WTC11 (cell line): ENCODE results near the gene FGD5. TPM values are rescaled to one million over a fixed set of nuclear protein-coding genes. Genes with fewer than 3 reads are reported as not detected.

Experiments
- ATAC-seq: fragments of 200-7000 bp; cut with Tn5 transposase; 2 replicates; pipeline ENCODE4 v1.10.0; 2021; ENCODE audit warnings: mild to moderate bottlenecking, moderate library complexity
- CTCF ChIA-PET: fragments of 300-600 bp; sonication (Branson Sonifier 250); formaldehyde crosslinking; loops from one replicate; lab custom pipeline; 2021; ENCODE audit warnings: antibody characterized with exemption; lab: Charles Lee
- POLR2A ChIA-PET: fragments of 350-600 bp; sonication (Branson Sonifier 250); formaldehyde crosslinking; loops from one replicate; lab custom pipeline; 2021; ENCODE audit warnings: antibody characterized with exemption; lab: Charles Lee
- DNase-seq: peaks from one replicate; pipeline ENCODE4 v3.0.0; 2021; ENCODE audit warnings: low spot score
- H3K27ac Mint-ChIP-seq: 2 replicates; pipeline ENCODE4 v1.8.0; 2021; ENCODE audit warnings: mixed read lengths
- H3K27me3 Mint-ChIP-seq: 2 replicates; pipeline ENCODE4 v1.8.0; 2021; ENCODE audit warnings: low read depth, mild to moderate bottlenecking, moderate library complexity, mixed read lengths
- H3K36me3 Mint-ChIP-seq: 2 replicates; pipeline ENCODE4 v1.8.0; 2021; ENCODE audit warnings: mixed read lengths
- H3K4me1 Mint-ChIP-seq: 2 replicates; pipeline ENCODE4 v1.8.0; 2022; ENCODE audit warnings: mixed read lengths
- H3K4me3 Mint-ChIP-seq: 2 replicates; pipeline ENCODE4 v1.8.0; 2021; ENCODE audit warnings: mild to moderate bottlenecking, moderate library complexity, mixed read lengths
- H3K9me3 Mint-ChIP-seq: 2 replicates; pipeline ENCODE4 v1.8.0; 2021; ENCODE audit warnings: mixed read lengths
- ATF1 ChIP-seq: sonication (generic); formaldehyde crosslinking; IDR thresholded peaks from 2 replicates; pipeline ENCODE4 v1.8.1; 2023; ENCODE audit warnings: mild to moderate bottlenecking, moderate library complexity, missing genetic modification reagents
- CBFB ChIP-seq: sonication (generic); formaldehyde crosslinking; IDR thresholded peaks from 2 replicates; pipeline ENCODE4 v1.8.1; 2022; ENCODE audit warnings: mild to moderate bottlenecking, low read depth, missing genetic modification reagents
- CREB1 ChIP-seq: sonication (generic); formaldehyde crosslinking; IDR thresholded peaks from 2 replicates; pipeline ENCODE4 v1.8.0; 2023; ENCODE audit warnings: mild to moderate bottlenecking, missing genetic modification reagents
- ELF4 ChIP-seq: sonication (generic); formaldehyde crosslinking; IDR thresholded peaks from 2 replicates; pipeline ENCODE4 v1.8.1; 2022; ENCODE audit warnings: low read depth, mild to moderate bottlenecking, moderate library complexity, missing genetic modification reagents
- EMX1 ChIP-seq: fragments of 250-450 bp; sonication (Bioruptor Pico); IDR thresholded peaks from 2 replicates; pipeline ENCODE4 v1.8.0; 2021; ENCODE audit warnings: mild to moderate bottlenecking
- ESRRA ChIP-seq: sonication (generic); formaldehyde crosslinking; IDR thresholded peaks from 2 replicates; pipeline ENCODE4 v1.8.1; 2022; ENCODE audit warnings: mild to moderate bottlenecking, missing genetic modification reagents, borderline replicate concordance
- ETV6 ChIP-seq: sonication (generic); formaldehyde crosslinking; IDR thresholded peaks from 2 replicates; pipeline ENCODE4 v1.8.1; 2022; ENCODE audit warnings: mild to moderate bottlenecking, missing genetic modification reagents
- FOXP1 ChIP-seq: sonication (generic); formaldehyde crosslinking; IDR thresholded peaks from 2 replicates; pipeline ENCODE4 v1.8.0; 2022; ENCODE audit warnings: missing genetic modification reagents, mild to moderate bottlenecking, moderate library complexity, borderline replicate concordance
- GABPB1 ChIP-seq: sonication (generic); formaldehyde crosslinking; IDR thresholded peaks from 2 replicates; pipeline ENCODE4 v1.8.1; 2023; ENCODE audit warnings: mild to moderate bottlenecking, missing genetic modification reagents
- MYBL2 ChIP-seq: sonication (generic); formaldehyde crosslinking; IDR thresholded peaks from 2 replicates; pipeline ENCODE4 v1.8.1; 2023; ENCODE audit warnings: mild to moderate bottlenecking, moderate library complexity, missing genetic modification reagents
- ZNF138 ChIP-seq: sonication (generic); formaldehyde crosslinking; conservative IDR thresholded peaks from 2 replicates; pipeline ENCODE4 v1.8.1; 2022; ENCODE audit warnings: mild to moderate bottlenecking, moderate library complexity, missing genetic modification reagents
- ZNF219 ChIP-seq: sonication (generic); formaldehyde crosslinking; IDR thresholded peaks from 2 replicates; pipeline ENCODE4 v1.8.0; 2023; ENCODE audit warnings: missing genetic modification reagents, mild to moderate bottlenecking, borderline replicate concordance
- ZNF232 ChIP-seq: sonication (generic); formaldehyde crosslinking; IDR thresholded peaks from 2 replicates; pipeline ENCODE4 v1.8.0; 2022; ENCODE audit warnings: mild to moderate bottlenecking, missing genetic modification reagents
- ZNF263 ChIP-seq: sonication (generic); formaldehyde crosslinking; IDR thresholded peaks from 2 replicates; pipeline ENCODE4 v1.8.1; 2022; ENCODE audit warnings: low read depth, mild to moderate bottlenecking, moderate library complexity, missing genetic modification reagents
- total RNA-seq: library from RNA; stranded (reverse); gene quantifications from 3 replicates; pipeline ENCODE4 v1.2.3, GENCODE V29; 2021
- TF ChIP-seq, protein P1 (sequence below): sonication (generic); formaldehyde crosslinking; IDR thresholded peaks from 2 replicates; pipeline ENCODE4 v1.8.0; 2023; ENCODE audit warnings: missing genetic modification reagents, mild to moderate bottlenecking, borderline replicate concordance
- TF ChIP-seq, protein P2 (sequence below): sonication (generic); formaldehyde crosslinking; IDR thresholded peaks from 2 replicates; pipeline ENCODE4 v1.8.1; 2023; ENCODE audit warnings: mild to moderate bottlenecking, missing genetic modification reagents
- TF ChIP-seq, protein P3 (sequence below): fragments of 250-450 bp; sonication (Bioruptor Pico); conservative IDR thresholded peaks from 2 replicates; pipeline ENCODE4 v1.9.0; 2021; ENCODE audit warnings: mild to moderate bottlenecking
- TF ChIP-seq, protein P4 (sequence below): sonication (generic); formaldehyde crosslinking; IDR thresholded peaks from 2 replicates; pipeline ENCODE4 v1.8.1; 2022; ENCODE audit warnings: missing genetic modification reagents, borderline replicate concordance

FGD5 gene
- total RNA-seq, 1 experiment from 2014 or later, result 18.3 TPM

DNA sequence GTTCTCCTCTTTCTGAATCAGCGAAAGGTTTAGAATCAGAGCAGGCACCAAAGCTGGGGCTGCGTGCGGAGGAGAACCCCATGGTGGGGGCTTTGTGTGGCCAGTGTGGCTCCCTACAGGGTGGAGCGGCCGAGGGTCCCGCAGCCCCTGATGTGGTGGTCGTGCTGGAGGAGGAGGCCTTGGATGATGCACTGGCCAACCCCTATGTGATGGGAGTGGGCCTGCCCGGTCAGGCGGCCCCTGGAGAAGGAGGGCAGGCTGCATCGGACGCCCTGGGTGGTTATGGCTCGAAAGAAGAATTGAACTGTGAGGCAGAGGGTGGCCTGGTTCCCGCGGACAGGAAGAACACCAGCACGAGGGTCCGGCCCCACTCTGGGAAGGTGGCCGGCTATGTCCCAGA is 1.4 kb downstream of the FGD5 start:
- TF ChIP-seq FOXP1 (CRISPR knock-in tag) (no peak), CREB1 (CRISPR knock-in tag) (no peak), CBFB (CRISPR knock-in tag) (no peak)
- TF ChIP-seq, protein P1, sequence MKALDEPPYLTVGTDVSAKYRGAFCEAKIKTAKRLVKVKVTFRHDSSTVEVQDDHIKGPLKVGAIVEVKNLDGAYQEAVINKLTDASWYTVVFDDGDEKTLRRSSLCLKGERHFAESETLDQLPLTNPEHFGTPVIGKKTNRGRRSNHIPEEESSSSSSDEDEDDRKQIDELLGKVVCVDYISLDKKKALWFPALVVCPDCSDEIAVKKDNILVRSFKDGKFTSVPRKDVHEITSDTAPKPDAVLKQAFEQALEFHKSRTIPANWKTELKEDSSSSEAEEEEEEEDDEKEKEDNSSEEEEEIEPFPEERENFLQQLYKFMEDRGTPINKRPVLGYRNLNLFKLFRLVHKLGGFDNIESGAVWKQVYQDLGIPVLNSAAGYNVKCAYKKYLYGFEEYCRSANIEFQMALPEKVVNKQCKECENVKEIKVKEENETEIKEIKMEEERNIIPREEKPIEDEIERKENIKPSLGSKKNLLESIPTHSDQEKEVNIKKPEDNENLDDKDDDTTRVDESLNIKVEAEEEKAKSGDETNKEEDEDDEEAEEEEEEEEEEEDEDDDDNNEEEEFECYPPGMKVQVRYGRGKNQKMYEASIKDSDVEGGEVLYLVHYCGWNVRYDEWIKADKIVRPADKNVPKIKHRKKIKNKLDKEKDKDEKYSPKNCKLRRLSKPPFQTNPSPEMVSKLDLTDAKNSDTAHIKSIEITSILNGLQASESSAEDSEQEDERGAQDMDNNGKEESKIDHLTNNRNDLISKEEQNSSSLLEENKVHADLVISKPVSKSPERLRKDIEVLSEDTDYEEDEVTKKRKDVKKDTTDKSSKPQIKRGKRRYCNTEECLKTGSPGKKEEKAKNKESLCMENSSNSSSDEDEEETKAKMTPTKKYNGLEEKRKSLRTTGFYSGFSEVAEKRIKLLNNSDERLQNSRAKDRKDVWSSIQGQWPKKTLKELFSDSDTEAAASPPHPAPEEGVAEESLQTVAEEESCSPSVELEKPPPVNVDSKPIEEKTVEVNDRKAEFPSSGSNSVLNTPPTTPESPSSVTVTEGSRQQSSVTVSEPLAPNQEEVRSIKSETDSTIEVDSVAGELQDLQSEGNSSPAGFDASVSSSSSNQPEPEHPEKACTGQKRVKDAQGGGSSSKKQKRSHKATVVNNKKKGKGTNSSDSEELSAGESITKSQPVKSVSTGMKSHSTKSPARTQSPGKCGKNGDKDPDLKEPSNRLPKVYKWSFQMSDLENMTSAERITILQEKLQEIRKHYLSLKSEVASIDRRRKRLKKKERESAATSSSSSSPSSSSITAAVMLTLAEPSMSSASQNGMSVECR (CRISPR knock-in tag), result no peak
- no peak for ATAC-seq
- H3K27me3 Mint-ChIP-seq, result no peaks in the 10 kb centered on the region
- DNase-seq, result no peak
- H3K4me3 Mint-ChIP-seq, result no peak overlapping the region
- ChIA-PET CTCF (no interaction called here), POLR2A (no interaction called here)
- peaks cover 5% of the 10 kb centered on the region; the same call in 1 of the 2 replicates for H3K36me3 Mint-ChIP-seq
- peaks cover 24% of the 10 kb centered on the region for H3K4me1 Mint-ChIP-seq
- no peaks in the 10 kb centered on the region for H3K9me3 Mint-ChIP-seq
- H3K27ac Mint-ChIP-seq, result no peak overlapping the region

DNA sequence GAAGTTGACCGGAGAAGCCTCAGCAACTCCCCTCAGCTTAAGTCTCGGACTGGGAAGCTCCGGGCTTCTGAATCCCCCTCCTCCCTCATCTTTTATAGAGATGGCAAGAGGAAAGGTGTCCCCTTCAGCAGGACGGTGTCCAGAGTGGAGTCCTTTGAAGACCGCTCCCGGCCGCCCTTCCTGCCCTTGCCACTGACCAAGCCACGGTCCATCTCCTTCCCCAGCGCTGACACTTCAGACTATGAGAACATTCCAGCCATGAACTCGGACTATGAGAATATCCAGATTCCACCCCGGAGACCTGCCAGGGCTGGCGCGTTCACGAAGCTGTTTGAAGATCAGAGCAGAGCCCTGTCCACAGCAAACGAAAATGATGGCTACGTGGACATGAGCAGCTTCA is 2.4 kb downstream of the FGD5 start:
- no peak for ATAC-seq
- peaks cover 23% of the 10 kb centered on the region for H3K4me1 Mint-ChIP-seq
- no peak for DNase-seq
- no peaks in the 10 kb centered on the region for H3K9me3 Mint-ChIP-seq
- ChIA-PET POLR2A (no interaction called here), CTCF (no interaction called here)
- TF ChIP-seq MYBL2 (CRISPR knock-in tag), result no peak
- H3K36me3 Mint-ChIP-seq, result peaks cover 5% of the 10 kb centered on the region; the same call in 1 of the 2 replicates
- no peaks in the 10 kb centered on the region for H3K27me3 Mint-ChIP-seq
- H3K4me3 Mint-ChIP-seq, result no peak overlapping the region
- H3K27ac Mint-ChIP-seq, result no peak overlapping the region

DNA sequence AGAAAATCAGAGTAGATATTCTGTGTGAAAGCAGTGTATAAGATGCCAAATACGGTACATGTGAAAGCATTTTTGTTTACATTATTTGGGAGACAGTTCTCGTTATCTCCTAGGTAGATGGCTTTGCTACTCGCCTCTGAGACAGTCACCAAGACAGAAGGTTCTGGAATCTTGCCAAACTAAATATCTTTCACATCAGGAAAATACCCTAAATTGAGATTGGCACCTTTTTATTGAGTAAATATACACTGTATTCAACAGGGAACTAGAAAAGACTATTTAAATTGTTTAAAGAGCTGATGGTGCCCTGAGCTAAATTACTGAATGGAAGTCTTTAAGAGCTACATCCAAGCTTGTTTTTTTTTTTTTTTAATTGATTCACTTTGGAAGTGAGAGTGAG is 3.4 kb downstream of the FGD5 start:
- Mint-ChIP-seq H3K4me3 (no peak overlapping the region), H3K4me1 (peaks cover 23% of the 10 kb centered on the region), H3K36me3 (peaks cover 5% of the 10 kb centered on the region; the same call in 1 of the 2 replicates), H3K9me3 (no peaks in the 10 kb centered on the region), H3K27me3 (no peaks in the 10 kb centered on the region), H3K27ac (no peak overlapping the region)
- CTCF ChIA-PET, result interaction anchor here (1.1 to 2.2 kb wide), 7 partner anchors 17 to 99 kb away, joined by 3 to 8 read pairs (median 7); no protein-coding TSS in a partner anchor
- DNase-seq (no peak), ATAC-seq (no peak)
- POLR2A ChIA-PET, result no interaction called here
- TF ChIP-seq ELF4 (CRISPR knock-in tag) (no peak), ETV6 (no peak), ATF1 (CRISPR knock-in tag) (no peak), ZNF263 (CRISPR knock-in tag) (no peak), EMX1 (CRISPR knock-in tag) (no peak)
- TF ChIP-seq, all 79 proteins: peak for 0

DNA sequence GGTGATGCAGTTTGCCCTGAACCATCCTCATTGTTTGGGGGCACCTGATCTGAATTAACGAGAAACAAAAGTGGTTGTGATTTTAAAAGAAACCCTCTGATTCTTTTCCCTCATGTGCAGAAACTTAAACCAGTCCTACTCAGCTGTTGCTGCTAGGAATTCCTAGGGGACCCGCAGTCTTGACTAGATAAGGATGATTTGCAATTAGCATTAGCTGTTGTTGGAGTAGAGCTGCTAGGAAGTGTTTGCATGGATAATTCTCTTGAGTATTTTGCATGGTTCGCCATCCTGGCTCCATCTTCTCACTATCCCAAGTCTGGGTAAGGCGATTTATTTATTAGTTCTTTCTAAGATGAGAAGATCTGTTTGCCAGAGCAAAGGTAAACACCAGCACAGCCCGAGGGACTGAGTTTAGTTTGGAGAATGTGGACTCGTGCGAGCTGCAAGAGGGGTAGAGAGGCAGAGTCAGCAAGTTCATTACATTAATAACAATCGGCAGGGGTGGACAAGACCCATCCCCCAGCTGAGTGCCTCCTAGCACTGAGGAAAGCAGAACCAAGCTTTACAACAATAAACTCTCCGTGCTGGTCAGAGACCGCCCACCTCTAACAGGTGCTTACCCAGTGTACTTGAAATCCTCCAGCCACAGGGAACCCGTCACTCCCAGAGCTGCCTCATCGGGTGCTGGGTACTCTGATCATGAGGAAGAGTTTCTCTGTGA is 4.1 kb downstream of the FGD5 start:
- H3K4me1 Mint-ChIP-seq, result peaks cover 28% of the 10 kb centered on the region
- H3K27me3 Mint-ChIP-seq, result no peaks in the 10 kb centered on the region
- peak overlapping the region; percentile 55; the same call in 1 of the 2 replicates for H3K27ac Mint-ChIP-seq
- peaks cover 5% of the 10 kb centered on the region; the same call in 1 of the 2 replicates for H3K36me3 Mint-ChIP-seq
- ChIA-PET POLR2A (no interaction called here), CTCF (interaction anchor here (0.8 to 2.2 kb wide), 10 partner anchors 9 to 98 kb away, joined by 3 to 8 read pairs (median 4); no protein-coding TSS in a partner anchor)
- DNase-seq (no peak), ATAC-seq (peak; percentile 83)
- H3K4me3 Mint-ChIP-seq, result 0 out of 2 replicates have a peak overlapping the region, but pooled peaks have one; percentile 26
- no peaks in the 10 kb centered on the region for H3K9me3 Mint-ChIP-seq
- TF ChIP-seq, protein P2, sequence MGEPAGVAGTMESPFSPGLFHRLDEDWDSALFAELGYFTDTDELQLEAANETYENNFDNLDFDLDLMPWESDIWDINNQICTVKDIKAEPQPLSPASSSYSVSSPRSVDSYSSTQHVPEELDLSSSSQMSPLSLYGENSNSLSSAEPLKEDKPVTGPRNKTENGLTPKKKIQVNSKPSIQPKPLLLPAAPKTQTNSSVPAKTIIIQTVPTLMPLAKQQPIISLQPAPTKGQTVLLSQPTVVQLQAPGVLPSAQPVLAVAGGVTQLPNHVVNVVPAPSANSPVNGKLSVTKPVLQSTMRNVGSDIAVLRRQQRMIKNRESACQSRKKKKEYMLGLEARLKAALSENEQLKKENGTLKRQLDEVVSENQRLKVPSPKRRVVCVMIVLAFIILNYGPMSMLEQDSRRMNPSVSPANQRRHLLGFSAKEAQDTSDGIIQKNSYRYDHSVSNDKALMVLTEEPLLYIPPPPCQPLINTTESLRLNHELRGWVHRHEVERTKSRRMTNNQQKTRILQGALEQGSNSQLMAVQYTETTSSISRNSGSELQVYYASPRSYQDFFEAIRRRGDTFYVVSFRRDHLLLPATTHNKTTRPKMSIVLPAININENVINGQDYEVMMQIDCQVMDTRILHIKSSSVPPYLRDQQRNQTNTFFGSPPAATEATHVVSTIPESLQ (CRISPR knock-in tag), result no peak
- TF ChIP-seq ZNF232 (CRISPR knock-in tag) (no peak), GABPB1 (CRISPR knock-in tag) (no peak), ZNF138 (CRISPR knock-in tag) (no peak), ZNF263 (CRISPR knock-in tag) (no peak), ESRRA (CRISPR knock-in tag) (no peak), ZNF219 (CRISPR knock-in tag) (no peak)
- TF ChIP-seq, protein P3, sequence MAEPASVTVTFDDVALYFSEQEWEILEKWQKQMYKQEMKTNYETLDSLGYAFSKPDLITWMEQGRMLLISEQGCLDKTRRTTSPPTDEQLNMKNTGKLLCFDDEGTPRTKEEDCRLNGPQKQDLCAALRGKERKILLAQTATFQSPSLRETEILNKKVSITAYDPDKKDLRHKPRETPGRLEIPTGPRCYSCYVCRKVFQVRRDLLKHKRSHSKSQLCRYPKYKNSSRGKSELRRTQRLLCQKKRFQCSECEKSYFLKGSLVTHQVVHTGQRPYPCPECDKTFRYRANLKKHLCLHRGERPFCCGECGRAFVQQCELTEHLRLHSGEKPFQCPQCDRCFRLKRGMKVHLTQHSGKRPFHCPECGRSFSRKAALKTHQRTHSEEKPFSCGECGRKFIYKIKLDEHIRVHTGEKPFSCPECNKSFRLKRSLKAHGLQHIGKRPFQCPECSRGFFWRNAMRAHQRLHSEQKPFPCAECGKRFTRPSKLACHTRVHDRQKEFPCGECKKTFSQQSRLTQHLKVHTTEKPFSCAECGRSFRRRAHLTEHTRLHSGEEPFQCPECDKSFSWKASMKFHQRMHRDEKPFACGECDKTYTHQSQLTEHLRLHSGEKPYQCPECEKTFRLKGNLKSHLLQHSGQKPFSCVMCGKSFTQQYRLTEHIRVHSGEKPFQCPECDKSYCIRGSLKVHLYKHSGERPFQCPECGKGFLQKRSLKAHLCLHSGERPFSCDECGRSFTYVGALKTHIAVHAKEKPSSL (CRISPR knock-in tag), result no peak
- TF ChIP-seq, protein P4, sequence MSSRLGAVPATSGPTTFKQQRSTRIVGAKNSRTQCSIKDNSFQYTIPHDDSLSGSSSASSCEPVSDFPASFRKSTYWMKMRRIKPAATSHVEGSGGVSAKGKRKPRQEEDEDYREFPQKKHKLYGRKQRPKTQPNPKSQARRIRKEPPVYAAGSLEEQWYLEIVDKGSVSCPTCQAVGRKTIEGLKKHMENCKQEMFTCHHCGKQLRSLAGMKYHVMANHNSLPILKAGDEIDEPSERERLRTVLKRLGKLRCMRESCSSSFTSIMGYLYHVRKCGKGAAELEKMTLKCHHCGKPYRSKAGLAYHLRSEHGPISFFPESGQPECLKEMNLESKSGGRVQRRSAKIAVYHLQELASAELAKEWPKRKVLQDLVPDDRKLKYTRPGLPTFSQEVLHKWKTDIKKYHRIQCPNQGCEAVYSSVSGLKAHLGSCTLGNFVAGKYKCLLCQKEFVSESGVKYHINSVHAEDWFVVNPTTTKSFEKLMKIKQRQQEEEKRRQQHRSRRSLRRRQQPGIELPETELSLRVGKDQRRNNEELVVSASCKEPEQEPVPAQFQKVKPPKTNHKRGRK, result no peak
